Endothelial cell of umbilical vein (primary cell): Measurements from ENCODE around the gene TAX1BP3. TPM values are rescaled to one million over a fixed set of nuclear protein-coding genes. Genes with fewer than 3 reads are reported as not detected.
"Not testable (repeated sequence)": the region's sequence is repeated elsewhere in the genome, so short reads cannot be mapped to it uniquely, and the experiment has no call there.

Experiments
- BruUV-seq: library from RNA; stranded (reverse); fragments of 400-500 nt; replicated peaks from 2 replicates; lab custom pipeline; 2021; lab: Mats Ljungman, UMichigan
- CTCF ChIA-PET: fragments of 300-600, 350-600 bp; sonication (Branson Sonifier 250); formaldehyde crosslinking; loops from one replicate; lab custom pipeline; 2021; ENCODE audit warnings: antibody characterized with exemption, inconsistent platforms; lab: Charles Lee
- POLR2A ChIA-PET: fragments of 300-600, 350-600 bp; sonication (Branson Sonifier 250); formaldehyde crosslinking; loops from one replicate; lab custom pipeline; 2021; ENCODE audit warnings: antibody characterized with exemption, inconsistent platforms; lab: Charles Lee
- DNase-seq: peaks from one replicate; pipeline ENCODE4 v3.0.0-alpha.2; 2011; ENCODE audit warnings: low read depth, low spot score
- FAIRE-seq: peaks from 2 replicates; lab custom pipeline; 2011; peaks lifted over from hg19 to GRCh38; lab: Jason Lieb, UNC
- H2AFZ ChIP-seq: 2 replicates; pipeline ENCODE4 v1.6.0; 2012; ENCODE audit warnings: low read depth, low read length, control low read depth, inconsistent platforms
- H3K27ac ChIP-seq: 2 replicates; pipeline ENCODE4 v1.5.1; 2011; ENCODE audit warnings: low read depth, mild to moderate bottlenecking, control low read depth, low read length, moderate library complexity; ENCODE audit not compliant: insufficient read depth
- H3K27me3 ChIP-seq, 2 experiments: 2 replicates each; pipeline versions ENCODE4 v1.6.0 to v1.6.1; 2011; ENCODE audit warnings: low read length in 2 of 2, mixed read lengths in 1 of 2; ENCODE audit not compliant: control insufficient read depth in 2 of 2, insufficient read depth in 2 of 2
- H3K36me3 ChIP-seq, 2 experiments: 2 replicates in 1 of 2; 3 replicates in 1 of 2; pipeline ENCODE4 v1.5.1; 2011; ENCODE audit warnings: low read length in 2 of 2, mild to moderate bottlenecking in 1 of 2, moderate library complexity in 1 of 2; ENCODE audit not compliant: control insufficient read depth in 2 of 2, insufficient read depth in 2 of 2; ENCODE audit errors: extremely low read depth in 1 of 2
- H3K4me1 ChIP-seq: 3 replicates; pipeline ENCODE4 v1.5.1; 2011; ENCODE audit warnings: mild to moderate bottlenecking, low read length; ENCODE audit not compliant: control insufficient read depth, insufficient read depth; ENCODE audit errors: extremely low read depth
- H3K4me2 ChIP-seq: 2 replicates; pipeline ENCODE4 v1.6.1; 2011; ENCODE audit warnings: low read length, control low read depth, mixed read lengths; ENCODE audit not compliant: insufficient read depth
- H3K4me3 ChIP-seq, 3 experiments: fragments of 200-600 bp in 1 of 3; sonication (generic), shearing (Covaris generic) in 1 of 3; replicated peaks in 1 of 3; 2 replicates each; pipeline ENCODE4 v1.5.1; 2011 to 2016; ENCODE audit warnings: control low read depth in 3 of 3, low read length in 3 of 3, mild to moderate bottlenecking in 2 of 3, inconsistent platforms in 1 of 3, low read depth in 1 of 3, moderate library complexity in 1 of 3; ENCODE audit not compliant: insufficient read depth in 1 of 3
- H3K79me2 ChIP-seq: 2 replicates; pipeline ENCODE4 v1.6.0; 2012; ENCODE audit warnings: low read length, inconsistent platforms; ENCODE audit not compliant: control insufficient read depth, insufficient read depth
- H3K9ac ChIP-seq: replicated peaks from 2 replicates; pipeline ENCODE3; 2011; ENCODE audit warnings: low read length, control low read depth; ENCODE audit not compliant: insufficient read depth; ENCODE audit errors: extremely low read depth
- H3K9me1 ChIP-seq: replicated peaks from 3 replicates; pipeline ENCODE4 v1.6.0; 2011; ENCODE audit warnings: mild to moderate bottlenecking, low read length; ENCODE audit not compliant: control insufficient read depth, insufficient read depth; ENCODE audit errors: extremely low read depth
- H3K9me3 ChIP-seq: replicated peaks from 2 replicates; pipeline ENCODE4 v1.5.1; 2012; ENCODE audit warnings: low read length, inconsistent platforms; ENCODE audit not compliant: control insufficient read depth, insufficient read depth
- H4K20me1 ChIP-seq: replicated peaks from 2 replicates; pipeline ENCODE3; 2011; ENCODE audit warnings: mild to moderate bottlenecking, low read length; ENCODE audit not compliant: control insufficient read depth, insufficient read depth; ENCODE audit errors: extremely low read depth
- CTCF ChIP-seq, 2 donors: IDR thresholded peaks; 1 replicate in 1 of 2; 2 replicates in 1 of 2; pipeline ENCODE4 v1.5.1; 2011; ENCODE audit warnings: low read length in 2 of 2, mild to moderate bottlenecking in 2 of 2, moderate library complexity in 2 of 2, control low read depth in 1 of 2, inconsistent platforms in 1 of 2, low read depth in 1 of 2; ENCODE audit not compliant: insufficient read depth in 1 of 2; ENCODE audit errors: extremely low read depth in 1 of 2
- EZH2 ChIP-seq: IDR thresholded peaks from 2 replicates; pipeline ENCODE4 v1.6.1; 2012; ENCODE audit warnings: borderline replicate concordance, low read depth, mild to moderate bottlenecking, moderate library complexity, low read length, inconsistent platforms; ENCODE audit not compliant: severe bottlenecking
- FOS ChIP-seq: IDR thresholded peaks from 2 replicates; pipeline ENCODE4 v1.6.1; 2011; ENCODE audit warnings: mild to moderate bottlenecking, low read length, moderate library complexity, borderline replicate concordance; ENCODE audit not compliant: insufficient read depth
- GATA2 ChIP-seq: IDR thresholded peaks from 2 replicates; pipeline ENCODE4 v1.7.0; 2011; ENCODE audit warnings: low read depth, mild to moderate bottlenecking, moderate library complexity, mixed read lengths, low read length; ENCODE audit not compliant: insufficient read length, insufficient read depth
- JUN ChIP-seq: IDR thresholded peaks from 2 replicates; pipeline ENCODE4 v1.6.1; 2011; ENCODE audit warnings: borderline replicate concordance, low read depth; ENCODE audit not compliant: insufficient read length, insufficient read depth
- MAX ChIP-seq: IDR thresholded peaks from 2 replicates; pipeline ENCODE4 v1.6.1; 2011; ENCODE audit not compliant: insufficient read depth, insufficient read length
- MYC ChIP-seq: IDR thresholded peaks from one replicate; pipeline ENCODE4 v1.6.1; 2011; ENCODE audit warnings: mild to moderate bottlenecking, low read depth, low read length
- POLR2A ChIP-seq: IDR thresholded peaks from 2 replicates; pipeline ENCODE4 v1.6.1; 2012; ENCODE audit warnings: low read depth, mild to moderate bottlenecking, control low read depth, low read length
- POLR2AphosphoS5 ChIP-seq: IDR thresholded peaks from 2 replicates; pipeline ENCODE4 v1.6.1; 2012; ENCODE audit warnings: low read depth, mild to moderate bottlenecking, control low read depth, low read length, moderate library complexity; ENCODE audit not compliant: insufficient read depth
- dilution Hi-C: fragments of 300-500 bp; cut with MboI; formaldehyde crosslinking; loops from one replicate; pipeline ENCODE4 v1.15.0; 2019; ENCODE audit warnings: low sequenced_read_pairs; ENCODE audit not compliant: extremely low pct_ligation_motif_present
- intact Hi-C: fragments of 100-400 bp; cut with micrococcal nuclease; formaldehyde crosslinking; loops from one replicate; pipeline ENCODE4 v1.10.0; 2022
- polyA plus RNA-seq, 4 experiments: library from polyadenylated mRNA; depleted of rRNA in 3 of 4; stranded (reverse) in 3 of 4; unstranded in 1 of 4; fragments of >200 nt; gene quantifications; 2 replicates each; pipeline versions ENCODE4 v1.2.1 to v1.2.3, GENCODE V29; 2011 to 2012; ENCODE audit warnings: missing spikeins in 1 of 4
- total RNA-seq: library from RNA; stranded (reverse); gene quantifications from 2 replicates; pipeline ENCODE4 v1.2.3, GENCODE V29; 2021

Gene TAX1BP3
- total and polyA plus RNA-seq, 2 donors (not counting 3 experiments of a cell fraction or from before 2014, with no cell fraction given) = 254 to 315 TPM

- no peaks in the 10 kb centered on the region for H3K79me2 ChIP-seq
- H3K27me3 ChIP-seq = no peaks in the 10 kb centered on the region
- no peak for TF ChIP-seq GATA2
- no peak for TF ChIP-seq MYC
- no peak for TF ChIP-seq POLR2AphosphoS5
- TF ChIP-seq MAX = no peak
- TF ChIP-seq EZH2 = no peak
- no peak for TF ChIP-seq POLR2A
- TF ChIP-seq JUN = no peak
- TF ChIP-seq FOS = no peak
- TF ChIP-seq CTCF (IDR thresholded peaks at IDR 0.05; ENCODE audit: extremely low read depth in 1 of 2, insufficient read depth in 1 of 2, low read depth in 1 of 2, low read length in 2 of 2) = no peak
- H3K4me3 ChIP-seq = no peak overlapping the region
- H3K4me1 ChIP-seq = peaks cover 9% of the 10 kb centered on the region
- H2AFZ ChIP-seq = no peak overlapping the region
- no peak overlapping the region for H3K4me2 ChIP-seq
- dilution Hi-C loops = no loop called here
- no peak for DNase-seq
- no peak overlapping the region for H3K27ac ChIP-seq
- no peaks in the 10 kb centered on the region for H3K9me1 ChIP-seq
- BruUV-seq = no TSS peak
- no peaks in the 10 kb centered on the region for H4K20me1 ChIP-seq
- peaks cover 0 to 3% of the 10 kb centered on the region in 2 experiments for H3K36me3 ChIP-seq
- intact Hi-C loops = no loop called here
- FAIRE-seq = no peak
- ChIA-PET CTCF (interaction anchor here (0.7 to 1.1 kb wide), 2 partner anchors 26 to 114 kb away, joined by 3 to 4 read pairs; no protein-coding TSS in a partner anchor), POLR2A (no interaction called here)
- H3K9me3 ChIP-seq = no peaks in the 10 kb centered on the region
- H3K9ac ChIP-seq = no peak overlapping the region
These were observed 40.0 kb upstream of the TAX1BP3 start for GRCh38 chr17:3708366-3708765.

DNA sequence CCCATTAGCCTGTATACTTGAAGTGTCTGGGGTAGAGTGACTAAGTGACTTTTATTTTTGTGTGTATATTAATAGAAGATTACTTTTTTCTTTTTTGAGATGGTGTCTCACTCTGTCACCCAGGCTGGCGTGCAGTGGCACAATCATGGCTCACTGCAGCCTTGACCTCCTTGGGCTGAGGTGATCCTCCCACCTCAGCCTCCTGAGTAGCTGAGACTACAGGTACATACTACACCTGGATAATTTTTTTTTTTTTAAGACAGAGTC, 37.3 kb upstream of the TAX1BP3 start:
- CTCF ChIA-PET = interaction anchor here (1.3 kb wide), 1 partner anchor 23 kb away, joined by 4 read pairs; no protein-coding TSS in a partner anchor
- H3K27ac ChIP-seq, intact Hi-C loops, H4K20me1 ChIP-seq, H3K79me2 ChIP-seq, dilution Hi-C loops, H3K4me3 ChIP-seq, BruUV-seq, FAIRE-seq, POLR2A ChIA-PET, DNase-seq, H3K4me2 ChIP-seq, H3K4me1 ChIP-seq, H3K9me1 ChIP-seq, H3K36me3 ChIP-seq, H3K9ac ChIP-seq, H3K9me3 ChIP-seq, H2AFZ ChIP-seq, H3K27me3 ChIP-seq: not testable (repeated sequence)
